ENCODE data around the gene IFNA5. TPM values are rescaled to one million over a fixed set of nuclear protein-coding genes. Genes with fewer than 3 reads are reported as not detected.

Gene IFNA5
- polyA plus RNA-seq, 3 donors, result not detected

- Histone ChIP-seq H3K27me3 (ENCODE audit: control insufficient read depth in 2 of 2, insufficient read depth in 2 of 2, low read length in 2 of 2) (no peaks in the 10 kb centered on the region), H3K9ac (ENCODE audit: insufficient read depth, low read length, poor library complexity, severe bottlenecking) (no peak overlapping the region), H4K20me1 (ENCODE audit: insufficient read depth, low read length) (peaks cover 57% of the 10 kb centered on the region), H3K27ac (ENCODE audit: low read depth in 1 of 2, low read length in 2 of 2) (no peak overlapping the region), H3K4me1 (ENCODE audit: control insufficient read depth in 1 of 2, insufficient read depth in 2 of 2, low read length in 2 of 2) (peaks cover 22 to 39% of the 10 kb centered on the region in 2 donors), H3K36me3 (replicated peaks in 1 of 2; ENCODE audit: control insufficient read depth in 1 of 2, insufficient read depth in 2 of 2, low read length in 2 of 2) (peaks cover 5 to 28% of the 10 kb centered on the region in 2 donors), H3K4me3 (replicated peaks in 1 of 3; ENCODE audit: low read depth in 2 of 3, low read length in 3 of 3) (peak overlapping the region in 1 of 3 experiments; percentile 94), H3K4me2 (replicated peaks; ENCODE audit: extremely low read depth, low read length, poor library complexity, severe bottlenecking) (peak overlapping the region; percentile 89), H2AFZ (ENCODE audit: insufficient read depth, low read depth, low read length, poor library complexity, severe bottlenecking) (no peak overlapping the region), H3K9me3 (replicated peaks in 1 of 2; ENCODE audit: control insufficient read depth in 1 of 2, insufficient read depth in 1 of 2, low read length in 2 of 2) (no peaks in the 10 kb centered on the region), H3K79me2 (ENCODE audit: insufficient read depth, low read length) (peaks cover 71% of the 10 kb centered on the region)
- peaks cover 0 to 6% (median 6%) of the 10 kb centered on the region in 3 donors for H3K27me3 Mint-ChIP-seq (ENCODE audit: low read depth in 3 of 3)
- intact Hi-C loops (cut with micrococcal nuclease), result loop anchor here in 1 of 2 donors (10.0 kb wide), 2 partner anchors 52 to 112 kb away; partner anchors contain the start of genes IFNA1 and IFNA2
- WGBS (ENCODE audit: insufficient coverage), result no CpG with 5 or more reads among the region's 2 CpGs
- no peaks in the 10 kb centered on the region for H3K9me3 Mint-ChIP-seq
- peaks cover 57% of the 10 kb centered on the region for H3K4me1 Mint-ChIP-seq
- H3K36me3 Mint-ChIP-seq, result peaks cover 17 to 21% of the 10 kb centered on the region in 2 donors
- no peak for DNase-seq
- peak overlapping the region in 2 of 7 donors; percentile 5 to 76 for H3K27ac Mint-ChIP-seq
- peak overlapping the region; percentile 25 to 30 for H3K4me3 Mint-ChIP-seq
- no peak for TF ChIP-seq CTCF (IDR thresholded peaks at IDR 0.05)
Measured at GRCh38 chr9:21333226-21333625, 28.1 kb upstream of the IFNA5 start.

GRCh38 chr9:21331676-21332402 is 26.7 kb upstream of the IFNA5 start:
- no peak overlapping the region for H3K4me3 ChIP-seq (replicated peaks in 1 of 3; ENCODE audit: low read depth in 2 of 3, low read length in 3 of 3)
- DNase-seq, result no peak
- H3K36me3 Mint-ChIP-seq, result peaks cover 17 to 21% of the 10 kb centered on the region in 2 donors
- TF ChIP-seq CTCF (IDR thresholded peaks at IDR 0.05), result no peak
- peak overlapping the region in 1 of 7 donors; percentile 41 for H3K27ac Mint-ChIP-seq
- H3K9ac ChIP-seq (ENCODE audit: insufficient read depth, low read length, poor library complexity, severe bottlenecking), result no peak overlapping the region
- H3K27ac ChIP-seq (ENCODE audit: low read depth in 1 of 2, low read length in 2 of 2), result no peak overlapping the region
- no peaks in the 10 kb centered on the region for H3K27me3 ChIP-seq (ENCODE audit: control insufficient read depth in 2 of 2, insufficient read depth in 2 of 2, low read length in 2 of 2)
- intact Hi-C loops (cut with micrococcal nuclease), result loop anchor here in 1 of 2 donors (10.0 kb wide), 2 partner anchors 53 to 113 kb away; partner anchors contain the start of genes IFNA1 and IFNA2
- WGBS (ENCODE audit: insufficient coverage), result no CpG with 5 or more reads among the region's 5 CpGs
- no peak overlapping the region for H3K4me3 Mint-ChIP-seq
- no peaks in the 10 kb centered on the region for H3K9me3 ChIP-seq (replicated peaks in 1 of 2; ENCODE audit: control insufficient read depth in 1 of 2, insufficient read depth in 1 of 2, low read length in 2 of 2)
- H3K9me3 Mint-ChIP-seq, result no peaks in the 10 kb centered on the region
- H3K36me3 ChIP-seq (replicated peaks in 1 of 2; ENCODE audit: control insufficient read depth in 1 of 2, insufficient read depth in 2 of 2, low read length in 2 of 2), result peaks cover 5 to 28% of the 10 kb centered on the region in 2 donors
- H3K4me2 ChIP-seq (replicated peaks; ENCODE audit: extremely low read depth, low read length, poor library complexity, severe bottlenecking), result no peak overlapping the region
- H3K4me1 Mint-ChIP-seq, result peaks cover 62% of the 10 kb centered on the region
- no peak overlapping the region for H2AFZ ChIP-seq (ENCODE audit: insufficient read depth, low read depth, low read length, poor library complexity, severe bottlenecking)
- peaks cover 70% of the 10 kb centered on the region for H4K20me1 ChIP-seq (ENCODE audit: insufficient read depth, low read length)
- peaks cover 22 to 39% of the 10 kb centered on the region in 2 donors for H3K4me1 ChIP-seq (ENCODE audit: control insufficient read depth in 1 of 2, insufficient read depth in 2 of 2, low read length in 2 of 2)
- peaks cover 0 to 1% (median 0%) of the 10 kb centered on the region in 3 donors for H3K27me3 Mint-ChIP-seq (ENCODE audit: low read depth in 3 of 3)
- peaks cover 85% of the 10 kb centered on the region for H3K79me2 ChIP-seq (ENCODE audit: insufficient read depth, low read length)

Measured in CD14-positive monocyte (primary cell).